Brain microvascular endothelial cell (primary cell): ENCODE results near the gene APEX1.

Experiments
- DNase-seq: peaks from one replicate; pipeline ENCODE4 v3.0.0-alpha.2; 2020
- H3K27ac ChIP-seq: fragments of 250-450 bp; sonication (Bioruptor Pico); 2 replicates; pipeline ENCODE4 v1.5.1; 2020; ENCODE audit warnings: mild to moderate bottlenecking, moderate library complexity
- H3K27me3 ChIP-seq: fragments of 250-450 bp; sonication (Bioruptor Pico); replicated peaks from 2 replicates; pipeline ENCODE4 v1.5.1; 2020; ENCODE audit warnings: mild to moderate bottlenecking
- H3K36me3 ChIP-seq: fragments of 250-450 bp; sonication (Bioruptor Pico); replicated peaks from 2 replicates; pipeline ENCODE4 v1.5.1; 2020; ENCODE audit warnings: mild to moderate bottlenecking
- H3K4me3 ChIP-seq: 2 replicates; pipeline ENCODE4 v1.5.1; 2011; ENCODE audit warnings: low read depth, mild to moderate bottlenecking, control low read depth, low read length, moderate library complexity
- in situ Hi-C: cut with HindIII; loops from 2 replicates; pipeline ENCODE4 v1.10.0; 2017; ENCODE audit warnings: low sequenced_read_pairs, low pct_ligation_motif_present
- TF ChIP-seq, protein P1 (sequence below): IDR thresholded peaks from 2 replicates; pipeline ENCODE4 v1.5.1; 2011; ENCODE audit warnings: low read depth, mild to moderate bottlenecking, moderate library complexity, low read length, control low read depth, inconsistent platforms; ENCODE audit errors: missing control alignments

APEX1 gene

DNA sequence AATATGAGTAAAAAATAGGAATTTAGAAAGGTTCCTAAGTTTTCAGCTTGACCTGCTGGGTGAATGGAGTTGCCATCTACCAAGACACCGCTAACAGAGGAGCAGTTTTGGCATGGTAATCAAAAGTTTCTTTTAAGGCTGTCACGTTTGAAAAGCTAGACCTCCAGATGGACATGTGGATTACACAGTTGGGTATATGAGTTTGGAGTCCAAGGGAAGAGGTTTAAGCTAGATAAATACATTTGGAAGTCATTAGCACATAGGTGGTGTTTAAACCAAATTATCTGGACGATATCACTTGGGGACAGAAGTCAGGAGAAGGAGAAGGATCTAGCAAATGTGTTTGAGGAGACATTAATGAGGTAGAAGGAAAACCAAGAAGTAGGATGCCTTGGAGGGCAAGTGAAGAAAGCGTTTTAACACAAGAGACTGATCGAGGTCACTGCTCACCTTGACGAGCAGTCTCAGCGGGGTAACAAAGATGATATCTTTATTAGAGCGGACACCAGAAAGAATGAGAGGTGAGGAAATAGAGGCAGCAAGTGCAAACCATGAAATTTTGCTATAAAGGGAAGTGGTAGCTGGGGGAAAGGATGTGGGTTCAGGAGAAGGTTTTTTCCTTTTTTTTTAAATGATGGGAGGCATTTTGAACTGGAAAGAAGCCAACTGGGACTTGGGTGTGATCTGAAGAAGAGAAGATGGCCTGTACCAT lies 31.8 kb downstream of the APEX1 start:
- H3K4me3 ChIP-seq, result no peak overlapping the region
- in situ Hi-C loops, result no loop called here
- no peak for DNase-seq
- no peak overlapping the region for H3K27ac ChIP-seq
- TF ChIP-seq, protein P1, sequence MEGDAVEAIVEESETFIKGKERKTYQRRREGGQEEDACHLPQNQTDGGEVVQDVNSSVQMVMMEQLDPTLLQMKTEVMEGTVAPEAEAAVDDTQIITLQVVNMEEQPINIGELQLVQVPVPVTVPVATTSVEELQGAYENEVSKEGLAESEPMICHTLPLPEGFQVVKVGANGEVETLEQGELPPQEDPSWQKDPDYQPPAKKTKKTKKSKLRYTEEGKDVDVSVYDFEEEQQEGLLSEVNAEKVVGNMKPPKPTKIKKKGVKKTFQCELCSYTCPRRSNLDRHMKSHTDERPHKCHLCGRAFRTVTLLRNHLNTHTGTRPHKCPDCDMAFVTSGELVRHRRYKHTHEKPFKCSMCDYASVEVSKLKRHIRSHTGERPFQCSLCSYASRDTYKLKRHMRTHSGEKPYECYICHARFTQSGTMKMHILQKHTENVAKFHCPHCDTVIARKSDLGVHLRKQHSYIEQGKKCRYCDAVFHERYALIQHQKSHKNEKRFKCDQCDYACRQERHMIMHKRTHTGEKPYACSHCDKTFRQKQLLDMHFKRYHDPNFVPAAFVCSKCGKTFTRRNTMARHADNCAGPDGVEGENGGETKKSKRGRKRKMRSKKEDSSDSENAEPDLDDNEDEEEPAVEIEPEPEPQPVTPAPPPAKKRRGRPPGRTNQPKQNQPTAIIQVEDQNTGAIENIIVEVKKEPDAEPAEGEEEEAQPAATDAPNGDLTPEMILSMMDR, result no peak
- no peaks in the 10 kb centered on the region for H3K36me3 ChIP-seq
- H3K27me3 ChIP-seq, result no peaks in the 10 kb centered on the region

DNA sequence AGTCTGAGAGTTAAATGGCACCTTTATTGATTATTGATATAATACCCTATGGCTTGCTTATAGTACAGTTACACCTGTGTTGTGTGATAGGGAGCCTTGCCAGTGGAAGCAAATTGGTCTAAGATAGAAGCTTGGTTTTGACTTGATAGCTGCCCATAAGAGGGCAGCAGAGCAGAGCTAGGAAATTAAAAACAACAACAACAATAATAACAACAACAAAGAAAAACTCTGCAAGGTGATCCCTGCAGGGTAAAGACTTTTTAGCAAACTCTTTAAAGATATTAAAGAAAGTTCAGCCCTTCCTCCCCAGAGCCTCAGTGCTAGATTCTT lies 32.3 kb downstream of the APEX1 start:
- DNase-seq, result no peak
- no peaks in the 10 kb centered on the region for H3K36me3 ChIP-seq
- H3K27ac ChIP-seq, result no peak overlapping the region
- H3K4me3 ChIP-seq, result no peak overlapping the region
- in situ Hi-C loops, result no loop called here
- TF ChIP-seq, protein P1, result no peak
- no peaks in the 10 kb centered on the region for H3K27me3 ChIP-seq

DNA sequence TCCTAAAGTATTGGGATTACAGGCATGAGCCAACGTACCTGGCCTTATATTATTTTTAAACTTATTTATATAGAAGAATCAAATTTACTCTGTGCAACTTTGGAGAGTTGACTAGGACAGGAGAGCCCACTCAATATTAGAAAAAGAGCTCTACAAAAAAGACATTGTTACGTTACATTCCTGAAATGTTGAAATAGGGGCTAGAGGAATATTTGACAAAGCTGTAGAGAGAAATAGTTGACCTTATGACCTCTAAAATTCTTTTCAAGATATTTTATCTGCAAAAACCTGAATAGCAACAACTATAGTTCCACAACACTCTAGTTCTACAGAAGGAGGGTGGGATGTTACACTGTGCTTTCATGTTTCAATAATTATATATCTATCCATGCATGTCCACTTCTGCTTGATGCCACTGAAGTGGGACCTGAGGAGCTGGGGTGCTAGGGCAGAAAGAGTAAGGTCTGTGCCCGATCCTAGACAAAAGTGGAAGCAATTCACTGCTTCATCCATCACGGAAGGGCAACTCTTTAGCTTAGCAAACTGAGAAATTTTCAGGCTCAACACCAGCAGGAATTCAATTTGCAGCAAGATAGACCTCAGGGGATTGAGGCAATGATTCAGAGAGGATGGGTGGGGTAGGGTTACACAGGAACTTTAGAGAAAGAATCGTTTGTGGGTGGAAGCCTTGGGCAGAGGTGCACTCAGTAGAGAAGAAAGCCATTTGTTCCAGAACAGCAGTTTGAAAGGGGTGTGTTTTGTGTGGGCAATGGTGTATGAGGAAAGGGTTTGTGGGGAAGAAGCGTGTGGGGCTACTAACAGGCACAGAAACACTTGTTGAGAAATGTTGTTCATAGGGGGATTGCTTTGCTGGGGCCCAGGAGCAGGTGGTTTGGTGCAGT lies 34.3 kb downstream of the APEX1 start:
- no peak for DNase-seq
- H3K4me3 ChIP-seq, result no peak overlapping the region
- TF ChIP-seq, protein P1, result no peak
- no peaks in the 10 kb centered on the region for H3K36me3 ChIP-seq
- H3K27me3 ChIP-seq, result no peaks in the 10 kb centered on the region
- in situ Hi-C loops, result no loop called here
- no peak overlapping the region for H3K27ac ChIP-seq

DNA sequence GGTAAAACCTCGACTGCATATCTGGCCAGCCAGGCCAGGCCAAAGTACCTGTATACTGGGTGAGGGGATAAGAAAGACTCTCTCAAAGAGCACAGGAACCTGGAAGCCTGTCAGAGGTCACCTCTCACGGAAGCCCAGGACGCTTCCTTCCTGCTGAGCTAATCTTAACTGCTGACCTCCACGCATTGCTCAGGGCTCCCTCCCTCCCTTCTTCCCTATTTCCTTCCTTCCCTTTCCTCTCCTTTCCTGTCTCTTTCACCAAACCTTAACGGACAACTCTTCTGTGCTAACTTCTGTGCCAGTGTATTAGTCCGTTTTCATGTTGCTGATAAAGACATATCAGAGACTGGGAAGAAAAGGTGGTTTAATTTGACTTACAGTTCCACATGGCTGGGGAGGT lies 35.5 kb downstream of the APEX1 start:
- Histone ChIP-seq H3K27ac (no peak overlapping the region), H3K4me3 (no peak overlapping the region), H3K27me3 (no peaks in the 10 kb centered on the region), H3K36me3 (no peaks in the 10 kb centered on the region)
- TF ChIP-seq, protein P1, result no peak
- in situ Hi-C loops, result no loop called here
- no peak for DNase-seq

DNA sequence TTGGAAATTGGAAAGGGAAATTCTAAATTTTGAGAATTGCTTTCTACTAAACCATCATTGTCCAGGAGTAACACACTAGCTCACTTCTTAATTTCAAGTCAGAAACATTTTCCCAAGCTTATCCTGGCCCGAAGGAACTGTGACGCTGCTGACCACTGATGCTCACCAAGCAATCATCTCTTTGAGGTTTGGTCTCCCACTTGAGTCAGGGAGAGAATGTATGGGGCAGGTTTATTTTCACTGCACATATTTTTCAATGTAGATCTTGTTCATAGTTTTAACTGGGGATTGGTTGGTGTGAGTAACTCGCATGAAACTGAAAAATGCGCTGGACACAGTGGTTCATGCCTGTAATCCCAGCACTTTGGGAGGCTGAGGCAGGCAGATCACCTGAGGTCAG lies 37.5 kb downstream of the APEX1 start:
- Histone ChIP-seq H3K4me3 (no peak overlapping the region), H3K27me3 (no peaks in the 10 kb centered on the region), H3K27ac (peak overlapping the region; percentile 75), H3K36me3 (no peaks in the 10 kb centered on the region)
- TF ChIP-seq, protein P1, result no peak
- in situ Hi-C loops, result no loop called here
- peak; percentile 83 for DNase-seq
